GM19328 (cell line): Measurements from ENCODE around the gene PIAS1.

ENCODE experiments used
- ATAC-seq: cut with Tn5 transposase; IDR thresholded peaks from one replicate; pipeline ENCODE4 v1.9.1; 2021; ENCODE audit warnings: mild to moderate bottlenecking, moderate library complexity; ENCODE audit not compliant: unreplicated experiment

PIAS1 gene

GRCh38 chr15:68061602-68062001 lies 7.5 kb downstream of the PIAS1 start:
- no peak for ATAC-seq

GRCh38 chr15:68062214-68062613 lies 8.1 kb downstream of the PIAS1 start:
- no peak for ATAC-seq

- no peak for ATAC-seq
Observed at GRCh38 chr15:68062946-68063465, 8.9 kb downstream of the PIAS1 start.

- ATAC-seq: no peak
Observed at GRCh38 chr15:68063606-68064005, 9.5 kb downstream of the PIAS1 start.

- no peak for ATAC-seq
Observed at GRCh38 chr15:68073576-68074288, 19.6 kb downstream of the PIAS1 start.

- ATAC-seq: no peak
Observed at GRCh38 chr15:68075764-68076385, 21.8 kb downstream of the PIAS1 start.

GRCh38 chr15:68078365-68078764 lies 24.2 kb downstream of the PIAS1 start:
- no peak for ATAC-seq

- ATAC-seq: no peak
Observed at GRCh38 chr15:68080334-68080733, 26.2 kb downstream of the PIAS1 start.

- ATAC-seq: no peak
Observed at GRCh38 chr15:68080783-68081182, 26.7 kb downstream of the PIAS1 start.

- ATAC-seq: no peak
Observed at GRCh38 chr15:68081869-68082505, 27.9 kb downstream of the PIAS1 start.

GRCh38 chr15:68082735-68083134 lies 28.6 kb downstream of the PIAS1 start:
- no peak for ATAC-seq

- ATAC-seq: no peak
Observed at GRCh38 chr15:68083463-68083862, 29.3 kb downstream of the PIAS1 start.

- no peak for ATAC-seq
Observed at GRCh38 chr15:68085052-68085451, 30.9 kb downstream of the PIAS1 start.

GRCh38 chr15:68091743-68092142 lies 37.6 kb downstream of the PIAS1 start:
- ATAC-seq: no peak

GRCh38 chr15:68096099-68096498 lies 42.0 kb downstream of the PIAS1 start:
- ATAC-seq: no peak

- no peak for ATAC-seq
Observed at GRCh38 chr15:68097029-68097428, 42.9 kb downstream of the PIAS1 start.

GRCh38 chr15:68098465-68098864 lies 44.4 kb downstream of the PIAS1 start:
- no peak for ATAC-seq

GRCh38 chr15:68100194-68100593 lies 46.1 kb downstream of the PIAS1 start:
- ATAC-seq: no peak

- no peak for ATAC-seq
Observed at GRCh38 chr15:68103603-68104002, 49.5 kb downstream of the PIAS1 start.

GRCh38 chr15:68106656-68107055 lies 52.5 kb downstream of the PIAS1 start:
- ATAC-seq: no peak

- no peak for ATAC-seq
Observed at GRCh38 chr15:68107142-68107541, 53.0 kb downstream of the PIAS1 start.

- no peak for ATAC-seq
Observed at GRCh38 chr15:68112706-68113105, 58.6 kb downstream of the PIAS1 start.
